PC-9 (cell line): ENCODE results near the gene CHPF2. TPM values are rescaled to one million over a fixed set of nuclear protein-coding genes. Genes with fewer than 3 reads are reported as not detected.

Source experiments
- BruUV-seq: library from RNA; stranded (reverse); fragments of 400-500 nt; replicated peaks from 2 replicates; lab custom pipeline; 2021; lab: Mats Ljungman, UMichigan
- CTCF ChIA-PET: fragments of 300-600 bp; sonication (Branson Sonifier 250); formaldehyde crosslinking; loops from one replicate; lab custom pipeline; 2022; ENCODE audit warnings: antibody characterized with exemption; lab: Charles Lee
- POLR2A ChIA-PET: fragments of 300-600 bp; sonication (Branson Sonifier 250); formaldehyde crosslinking; loops from one replicate; lab custom pipeline; 2022; ENCODE audit warnings: antibody characterized with exemption; ENCODE audit not compliant: unreplicated experiment; lab: Charles Lee
- DNase-seq, 2 experiments: peaks; one replicate each; pipeline versions ENCODE4 v3.0.0 to v3.0.0-alpha.2; 2015 to 2022; ENCODE audit warnings: mixed read lengths in 1 of 2
- H2AFZ ChIP-seq: fragments of 200-600 bp; sonication (generic); 2 replicates; pipeline ENCODE4 v1.8.1; 2017; ENCODE audit warnings: antibody characterized with exemption
- H3F3A ChIP-seq: fragments of 200-600 bp; sonication (generic); 2 replicates; pipeline ENCODE4 v1.8.1; 2017; ENCODE audit warnings: antibody characterized with exemption, mild to moderate bottlenecking, low read depth; ENCODE audit not compliant: insufficient read depth
- H3K27ac ChIP-seq: fragments of 200-600 bp; sonication (generic); 2 replicates; pipeline ENCODE4 v1.6.1; 2016; ENCODE audit warnings: mixed run types
- H3K27me3 ChIP-seq: fragments of 200-600 bp; sonication (generic); 2 replicates; pipeline ENCODE4 v1.6.1; 2016; ENCODE audit warnings: low read depth, mixed run types; ENCODE audit not compliant: insufficient read depth
- H3K36me3 ChIP-seq: fragments of 200-600 bp; sonication (generic); 2 replicates; pipeline ENCODE4 v1.6.1; 2016; ENCODE audit warnings: low read depth, mixed run types
- H3K4me1 ChIP-seq: fragments of 200-600 bp; sonication (generic); replicated peaks from 2 replicates; pipeline ENCODE4 v1.6.1; 2016; ENCODE audit warnings: mixed run types; ENCODE audit not compliant: insufficient read depth
- H3K4me2 ChIP-seq: fragments of 200-600 bp; sonication (generic); 2 replicates; pipeline ENCODE4 v1.6.1; 2017; ENCODE audit warnings: mixed run types
- H3K4me3 ChIP-seq: fragments of 200-600 bp; sonication (generic); 2 replicates; pipeline ENCODE4 v1.6.1; 2016; ENCODE audit warnings: mixed run types
- H3K79me2 ChIP-seq: fragments of 200-600 bp; sonication (generic); 2 replicates; pipeline ENCODE4 v1.6.1; 2017; ENCODE audit warnings: low read depth, mixed run types
- H3K9me2 ChIP-seq: fragments of 200-600 bp; sonication (generic); 2 replicates; pipeline ENCODE4 v1.8.1; 2017; ENCODE audit warnings: mild to moderate bottlenecking; ENCODE audit not compliant: insufficient read depth
- H3K9me3 ChIP-seq: fragments of 200-600 bp; sonication (generic); 2 replicates; pipeline ENCODE4 v1.8.1; 2016; ENCODE audit warnings: low read depth; ENCODE audit not compliant: insufficient read depth
- H4K20me1 ChIP-seq: fragments of 200-600 bp; sonication (generic); 2 replicates; pipeline ENCODE4 v1.8.1; 2017; ENCODE audit not compliant: insufficient read depth
- CTCF ChIP-seq: fragments of 200-600 bp; sonication (generic); conservative IDR thresholded peaks from 2 replicates; pipeline ENCODE4 v1.6.1; 2017; ENCODE audit warnings: mixed run types, antibody characterized with exemption, mild to moderate bottlenecking, moderate library complexity
- EZH2 ChIP-seq: fragments of 200-600 bp; sonication (generic); IDR thresholded peaks from 2 replicates; pipeline ENCODE4 v1.8.0; 2017; ENCODE audit warnings: antibody characterized with exemption, low read depth
- intact Hi-C: fragments of 100-400 bp; cut with micrococcal nuclease; formaldehyde crosslinking; loops from one replicate; pipeline ENCODE4 v1.10.0; 2022; ENCODE audit not compliant: unreplicated experiment
- total RNA-seq: library from RNA; stranded (reverse); gene quantifications from 2 replicates; pipeline ENCODE4 v1.2.3, GENCODE V29; 2021

Gene CHPF2
- total RNA-seq, 1 experiment from 2014 or later = 54.9 TPM

GRCh38 chr7:151269511-151269910, 37.2 kb downstream of the CHPF2 start:
- no peak overlapping the region for H3K4me2 ChIP-seq
- no peaks in the 10 kb centered on the region for H3K79me2 ChIP-seq
- H3K36me3 ChIP-seq = no peaks in the 10 kb centered on the region
- H3K9me2 ChIP-seq = no peaks in the 10 kb centered on the region
- H3K9me3 ChIP-seq = no peaks in the 10 kb centered on the region
- peaks cover 39% of the 10 kb centered on the region; the same call in 1 of the 2 replicates for H3K27me3 ChIP-seq
- no peak overlapping the region for H3K4me3 ChIP-seq
- H3K4me1 ChIP-seq = 0 out of 2 replicates have a peak, but pooled peaks cover 4% of the 10 kb centered on the region
- DNase-seq = no peak
- no peaks in the 10 kb centered on the region for H4K20me1 ChIP-seq
- H3F3A ChIP-seq = no peaks in the 10 kb centered on the region
- POLR2A ChIA-PET = no interaction called here
- H3K27ac ChIP-seq = no peak overlapping the region
- BruUV-seq = no TSS peak
- no peak for TF ChIP-seq CTCF
- TF ChIP-seq EZH2 = no peak
- CTCF ChIA-PET = interaction anchor here (0.6 kb wide), 1 partner anchor 669 kb away, joined by 3 read pairs; no protein-coding TSS in a partner anchor
- no peak overlapping the region for H2AFZ ChIP-seq
- intact Hi-C loops = no loop called here

GRCh38 chr7:151271699-151272355, 39.5 kb downstream of the CHPF2 start:
- TF ChIP-seq EZH2 (no peak), CTCF (no peak)
- H3K4me1 ChIP-seq = 0 out of 2 replicates have a peak, but pooled peaks cover 4% of the 10 kb centered on the region
- no peak overlapping the region for H3K27ac ChIP-seq
- H3K9me3 ChIP-seq = no peaks in the 10 kb centered on the region
- peaks cover 43% of the 10 kb centered on the region for H3K27me3 ChIP-seq
- no peak overlapping the region for H2AFZ ChIP-seq
- H3K36me3 ChIP-seq = no peaks in the 10 kb centered on the region
- no peaks in the 10 kb centered on the region for H3K79me2 ChIP-seq
- ChIA-PET POLR2A (no interaction called here), CTCF (no interaction called here)
- intact Hi-C loops = no loop called here
- no peaks in the 10 kb centered on the region for H3F3A ChIP-seq
- BruUV-seq = no TSS peak
- H3K4me3 ChIP-seq = no peak overlapping the region
- no peaks in the 10 kb centered on the region for H4K20me1 ChIP-seq
- H3K9me2 ChIP-seq = no peaks in the 10 kb centered on the region
- DNase-seq = peak in 1 of 2 experiments; percentile 64
- no peak overlapping the region for H3K4me2 ChIP-seq

GRCh38 chr7:151272405-151272804, 40.1 kb downstream of the CHPF2 start:
- ChIA-PET CTCF (no interaction called here), POLR2A (no interaction called here)
- no peaks in the 10 kb centered on the region for H3K9me3 ChIP-seq
- BruUV-seq = no TSS peak
- intact Hi-C loops = no loop called here
- no peaks in the 10 kb centered on the region for H3F3A ChIP-seq
- no peak for TF ChIP-seq EZH2
- TF ChIP-seq CTCF = no peak
- H3K4me2 ChIP-seq = no peak overlapping the region
- no peaks in the 10 kb centered on the region for H3K36me3 ChIP-seq
- H3K4me3 ChIP-seq = no peak overlapping the region
- 0 out of 2 replicates have a peak, but pooled peaks cover 4% of the 10 kb centered on the region for H3K4me1 ChIP-seq
- peaks cover 41% of the 10 kb centered on the region for H3K27me3 ChIP-seq
- H4K20me1 ChIP-seq = no peaks in the 10 kb centered on the region
- DNase-seq = no peak
- no peaks in the 10 kb centered on the region for H3K79me2 ChIP-seq
- no peak overlapping the region for H2AFZ ChIP-seq
- H3K9me2 ChIP-seq = no peaks in the 10 kb centered on the region
- H3K27ac ChIP-seq = no peak overlapping the region
